ENCODE results near the gene ARGLU1.

ARGLU1 gene

GRCh38 chr13:106498158-106498557 lies 69.8 kb downstream of the ARGLU1 start:
- DNase-seq, result no peak

DNA sequence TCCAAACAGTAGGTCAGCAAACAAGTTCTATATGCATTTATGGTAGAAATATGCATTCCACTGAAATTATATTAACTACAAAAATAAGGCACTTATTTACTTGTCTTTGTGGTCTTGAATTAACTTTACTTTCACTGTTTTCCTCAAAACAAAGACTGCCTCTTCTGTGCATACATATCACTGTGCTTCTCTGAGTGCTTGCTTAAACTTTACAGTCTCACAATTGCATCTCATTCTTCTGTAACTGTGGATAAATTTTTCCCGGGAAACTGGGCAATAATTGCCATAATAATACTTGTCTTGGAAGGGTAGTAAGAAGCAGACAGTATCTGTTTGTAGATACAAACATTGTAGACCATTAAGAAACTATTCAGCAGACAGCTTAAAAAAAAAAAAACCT lies 70.9 kb downstream of the ARGLU1 start:
- DNase-seq, result no peak

GRCh38 chr13:106496072-106496997 lies 71.6 kb downstream of the ARGLU1 start:
- DNase-seq, result no peak

GRCh38 chr13:106494936-106495335 lies 73.0 kb downstream of the ARGLU1 start:
- no peak for DNase-seq

DNA sequence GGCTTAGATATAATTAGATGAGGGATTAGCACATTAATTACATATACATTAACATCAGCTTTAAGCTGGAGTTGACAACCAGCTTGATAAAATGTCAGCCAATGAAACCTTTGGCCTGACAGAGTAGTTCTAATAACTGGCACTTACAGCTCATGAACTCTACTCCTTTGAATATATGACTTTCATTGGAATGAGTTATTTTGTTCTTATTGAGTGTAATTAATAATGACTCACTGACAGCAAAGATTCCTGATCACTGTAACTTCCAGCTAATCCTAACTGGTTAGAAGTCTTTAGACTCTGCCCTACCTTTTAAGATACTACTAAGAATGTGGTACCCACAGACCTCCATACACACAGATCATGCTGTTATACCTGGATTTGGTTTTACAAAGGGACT lies 73.4 kb downstream of the ARGLU1 start:
- DNase-seq, result no peak

- DNase-seq, result no peak
These were observed 74.3 kb downstream of the ARGLU1 start for GRCh38 chr13:106493533-106494220.

GRCh38 chr13:106492588-106493475 lies 75.1 kb downstream of the ARGLU1 start:
- DNase-seq, result no peak

- DNase-seq, result no peak
These were observed 75.9 kb downstream of the ARGLU1 start for GRCh38 chr13:106491928-106492587.

All from fibroblast of skin of back (primary cell).